Activated naive CD8-positive, alpha-beta T cell treated with anti-CD3 and anti-CD28 coated beads, Interleukin-2, amount 50 U/mL, for 16 hours (primary cell): ENCODE results near the gene FSD1.

Experiments used
- DNase-seq: peaks from one replicate; pipeline ENCODE4 v3.0.0-alpha.2; 2020; ENCODE audit warnings: low read depth, low spot score

FSD1 gene

DNA sequence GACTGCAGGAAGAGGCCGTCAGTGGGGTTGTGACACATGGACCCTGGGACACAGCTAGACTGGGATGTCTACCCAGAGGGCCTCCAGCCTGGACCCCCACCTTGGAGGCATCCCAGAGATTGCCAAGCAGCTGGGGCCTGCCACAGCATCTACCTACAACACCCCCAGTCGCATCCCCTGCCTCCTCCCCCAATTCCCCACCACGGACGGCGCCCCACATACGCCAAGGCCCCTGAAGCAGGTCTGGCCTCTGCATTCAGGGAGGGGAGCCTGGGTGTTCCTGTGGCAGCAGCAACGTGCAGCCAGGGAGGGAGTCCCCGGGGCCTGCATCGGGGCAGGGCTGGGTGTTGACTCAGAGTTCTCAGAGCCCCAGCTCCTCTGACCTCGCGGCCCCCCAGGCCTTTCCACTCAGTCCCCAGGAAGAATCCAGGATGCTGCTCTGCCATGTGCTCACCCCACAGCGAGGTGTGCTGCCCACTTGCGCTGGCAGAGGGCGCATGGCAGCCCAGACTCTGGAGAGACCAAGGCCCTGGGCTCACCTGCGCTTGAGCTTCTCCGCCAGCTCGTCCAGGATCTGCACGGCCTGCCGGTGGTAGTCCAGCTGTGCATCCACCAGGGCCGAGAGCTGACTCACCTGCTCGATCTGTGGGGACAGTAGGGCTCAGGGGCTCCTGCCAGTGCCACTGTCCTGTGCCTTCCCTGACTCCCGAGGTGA is 58.6 kb downstream of the FSD1 start:
- no peak for DNase-seq

DNA sequence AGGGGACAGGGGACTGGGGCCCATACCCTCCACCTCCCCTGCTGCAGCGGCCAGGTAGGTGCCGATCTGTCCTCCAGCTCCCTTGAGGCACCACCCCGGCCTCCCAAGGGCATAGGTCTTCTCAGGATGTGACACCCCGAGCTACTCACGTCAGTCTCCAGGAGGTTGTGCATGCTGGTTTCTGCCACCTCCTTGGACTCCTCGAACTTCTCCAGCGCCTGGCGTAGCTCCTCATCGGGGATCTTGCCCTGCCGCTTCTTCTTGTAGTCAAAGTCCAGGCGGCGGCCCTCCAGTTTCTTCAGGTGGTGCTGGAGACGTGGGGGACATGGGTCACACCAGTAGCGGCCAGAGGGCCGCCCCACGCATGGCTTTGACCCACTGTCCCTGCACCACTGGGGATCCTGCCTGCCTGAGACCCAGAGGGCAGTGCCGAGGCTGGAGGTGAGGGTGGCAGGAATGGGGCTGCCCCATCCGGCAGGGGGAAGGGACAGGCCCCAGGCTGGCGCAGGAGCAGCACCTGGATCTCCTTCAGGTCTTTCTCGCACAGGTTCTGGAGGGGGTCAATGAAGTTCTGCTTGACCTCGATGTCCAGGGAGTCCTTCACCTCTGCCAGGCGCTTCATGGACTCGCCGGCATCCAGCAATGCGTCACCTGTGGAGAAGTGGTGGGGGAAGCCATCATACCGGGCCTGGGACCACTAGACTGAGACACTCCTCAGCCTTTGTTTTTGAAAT is 59.3 kb downstream of the FSD1 start:
- no peak for DNase-seq

DNA sequence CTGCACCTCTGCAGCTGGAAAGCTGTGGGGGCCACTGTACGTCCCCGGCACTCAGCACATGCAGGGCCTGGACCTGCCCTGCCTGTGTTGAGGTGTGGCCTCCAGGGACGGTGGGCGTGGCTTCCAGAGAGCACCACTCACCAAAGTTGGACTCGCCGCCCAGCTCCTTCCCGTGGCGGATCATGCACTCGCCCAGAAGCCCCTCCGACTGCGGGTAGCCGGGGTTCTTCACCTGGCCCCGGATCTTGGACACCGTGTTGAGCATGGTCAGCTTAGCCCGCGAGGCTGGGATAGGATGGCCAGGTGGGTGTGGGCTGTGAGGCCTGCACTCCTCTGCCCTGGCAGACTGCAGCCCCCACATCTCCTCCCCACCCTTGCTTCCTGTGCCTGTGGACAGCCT is 60.9 kb downstream of the FSD1 start:
- no peak for DNase-seq

DNA sequence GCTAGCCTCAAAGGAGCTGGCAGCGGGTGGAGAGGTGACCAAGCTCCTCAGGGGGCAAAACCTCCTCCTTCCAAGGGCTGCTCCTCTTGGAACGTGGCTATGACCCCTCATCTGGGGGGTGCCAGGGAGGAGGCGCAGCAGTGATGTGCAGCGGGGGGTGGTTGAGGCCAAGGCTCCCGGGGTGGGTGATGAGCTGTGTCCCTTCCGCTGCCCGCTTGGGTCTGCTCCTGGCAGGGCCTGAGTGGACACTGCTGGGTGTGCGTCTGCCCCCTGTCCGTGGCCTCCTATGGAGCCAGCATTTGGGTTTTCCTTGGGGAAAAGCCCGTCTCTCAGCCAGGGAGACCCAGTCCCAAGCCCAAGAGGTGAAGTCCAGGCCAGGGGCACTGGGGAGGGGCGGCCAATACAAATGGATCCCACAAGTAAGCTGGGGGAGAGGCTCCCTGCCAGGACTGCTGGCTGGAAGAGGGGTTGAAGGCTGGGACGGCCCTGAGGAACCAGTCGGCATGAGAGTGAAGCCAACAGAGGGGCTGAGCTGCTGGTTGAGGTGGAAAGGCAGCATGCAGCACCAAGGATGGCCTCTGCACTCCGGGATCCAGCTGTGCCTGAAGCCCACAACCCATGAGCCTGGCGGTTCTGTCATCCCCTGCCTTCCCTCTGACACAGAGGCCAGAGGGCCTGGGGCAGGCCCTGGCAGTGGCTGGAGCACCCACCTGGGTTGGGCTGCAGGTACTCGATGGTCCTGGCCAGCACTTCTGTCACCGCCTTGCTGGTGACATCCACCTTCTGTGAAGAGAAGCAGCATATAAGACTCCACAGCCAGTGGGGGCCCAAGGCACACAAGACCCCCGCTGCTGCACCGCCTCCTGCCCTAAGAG is 61.6 kb downstream of the FSD1 start:
- no peak for DNase-seq

DNA sequence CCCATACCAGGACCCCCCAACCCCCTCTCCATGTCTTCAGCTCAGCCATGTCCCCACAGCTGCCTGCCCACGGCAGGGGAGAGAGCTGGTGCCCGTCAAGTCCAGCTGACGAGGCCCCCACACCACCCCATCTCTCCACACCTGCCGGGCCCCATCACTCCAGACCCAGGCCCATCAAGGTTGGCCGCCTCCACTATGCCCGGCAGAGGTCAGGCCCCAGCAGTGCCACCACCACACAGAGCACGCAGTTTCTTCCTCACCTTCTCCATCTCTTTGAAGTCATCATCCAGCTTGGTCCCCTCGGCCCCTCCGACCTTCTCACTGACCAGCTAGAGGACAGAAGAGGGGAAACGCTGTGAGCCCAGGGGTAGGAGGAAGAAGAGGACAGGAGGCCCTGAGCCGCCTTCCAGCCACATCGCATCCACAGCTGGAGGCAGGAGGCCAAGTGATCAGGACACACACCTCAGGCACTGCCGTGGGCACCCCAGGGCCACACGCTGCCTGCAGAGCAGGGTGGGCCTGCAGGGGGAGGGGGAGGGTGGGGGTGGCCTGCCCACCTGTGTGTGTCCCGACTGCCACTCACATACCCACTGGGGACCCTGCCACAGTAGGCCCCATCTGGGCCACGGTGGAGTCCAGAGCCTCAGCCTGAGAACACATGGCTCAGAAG is 62.4 kb downstream of the FSD1 start:
- no peak for DNase-seq

DNA sequence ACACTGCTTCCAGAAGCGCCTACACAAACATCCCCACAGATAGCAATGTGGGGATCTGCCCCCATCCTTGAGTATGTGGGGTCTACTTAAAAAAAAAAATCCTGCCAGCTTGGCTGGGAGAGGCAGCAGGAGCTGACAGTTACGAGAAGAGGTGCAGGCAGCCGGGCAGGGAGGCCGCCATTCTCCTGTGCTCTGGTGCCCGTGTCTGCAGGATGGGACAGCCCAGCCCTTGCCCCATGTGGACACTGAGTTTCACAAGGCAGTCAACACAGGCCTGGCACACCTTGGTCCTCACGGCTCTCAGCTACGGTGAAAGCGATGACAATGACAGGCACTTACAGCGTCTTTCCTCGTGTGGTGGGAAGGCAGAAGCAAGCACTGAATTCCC is 62.9 kb downstream of the FSD1 start:
- no peak for DNase-seq

DNA sequence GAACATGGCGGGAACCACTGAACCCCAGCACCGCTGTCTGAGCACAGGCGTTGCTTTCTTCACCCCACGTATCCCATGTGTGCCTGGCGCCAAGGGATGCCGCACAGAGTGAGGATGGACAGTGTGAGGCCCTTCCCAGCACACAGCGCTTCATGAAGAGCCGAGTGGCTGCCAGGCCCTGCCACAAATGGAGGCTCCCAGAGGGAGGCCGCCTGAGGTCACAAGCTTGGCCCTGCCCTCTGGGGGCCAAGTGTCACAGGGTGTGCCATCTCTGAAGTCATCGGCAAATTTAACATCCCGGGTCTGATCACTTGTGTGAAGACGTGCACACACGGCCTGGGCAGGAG is 63.4 kb downstream of the FSD1 start:
- DNase-seq = no peak

DNA sequence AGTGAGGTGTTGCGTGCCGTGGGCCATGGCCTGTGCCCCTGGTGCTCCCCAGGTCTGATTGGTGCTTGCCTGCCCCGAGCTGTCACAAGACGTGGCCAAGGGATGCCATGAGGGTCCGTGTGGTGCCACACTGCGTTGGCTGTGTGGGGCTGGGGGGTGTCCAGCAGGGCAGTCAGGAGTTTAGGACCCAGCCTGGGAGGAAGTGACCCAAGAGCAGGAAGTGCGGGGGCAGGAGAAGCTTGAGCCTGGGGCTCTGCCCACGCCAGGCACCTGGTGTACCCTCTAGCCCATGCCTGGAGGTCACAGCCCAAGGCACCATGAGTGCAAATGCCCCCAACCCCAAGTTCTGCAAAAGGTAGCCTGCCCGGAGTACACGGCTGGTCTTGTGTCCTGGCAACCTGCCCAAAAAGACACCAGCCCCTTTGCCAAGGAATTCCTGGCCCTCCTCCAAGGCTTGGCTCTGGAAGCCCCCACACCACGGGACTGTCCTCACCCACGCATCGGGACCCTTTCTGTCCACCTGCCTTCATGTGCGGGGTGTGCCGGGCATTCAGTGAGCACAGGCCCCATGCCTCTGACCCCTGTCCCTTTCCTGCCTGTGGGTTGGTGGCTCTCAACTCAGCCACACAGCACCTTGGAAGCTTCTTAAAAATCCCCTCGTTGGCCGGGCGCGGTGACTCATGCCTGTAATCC is 63.9 kb downstream of the FSD1 start:
- DNase-seq = no peak

DNA sequence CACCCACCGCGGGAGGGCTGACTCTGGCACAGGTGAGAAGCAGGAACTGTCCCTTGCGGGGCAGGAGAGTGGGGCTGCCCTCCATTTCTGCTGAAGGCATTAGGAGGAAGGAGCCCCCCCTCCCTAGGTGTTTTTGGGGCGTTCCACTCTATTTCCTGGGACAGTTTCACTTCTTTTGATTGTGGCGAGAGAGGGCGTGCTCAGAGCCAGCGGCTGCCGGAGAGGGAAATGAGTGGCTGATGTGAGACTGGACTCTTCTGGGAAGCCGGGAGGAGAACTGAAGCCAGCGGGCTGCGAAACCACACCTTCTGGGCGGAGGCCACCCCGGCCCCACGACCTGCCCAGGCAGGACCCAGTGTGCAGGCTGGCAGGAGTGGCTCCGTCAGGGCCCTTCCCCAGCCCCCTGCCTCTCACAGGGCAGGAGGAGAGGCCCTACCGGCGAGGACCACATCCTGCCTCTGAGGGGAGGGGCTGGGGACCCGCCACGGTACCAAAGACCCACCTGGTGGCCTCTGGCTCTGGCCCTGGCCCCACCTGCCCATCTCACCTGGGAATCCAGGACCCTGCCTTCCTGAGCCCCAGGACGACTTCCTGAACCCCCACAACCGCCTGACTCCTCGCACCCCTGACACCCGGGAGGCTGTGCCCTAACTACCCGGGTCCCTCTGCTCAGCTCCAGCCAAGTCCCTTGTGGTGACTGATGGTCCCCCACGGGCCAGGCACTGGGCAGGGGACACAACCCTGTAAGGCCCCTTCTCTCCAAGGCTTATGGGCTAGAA is 64.9 kb downstream of the FSD1 start:
- peak; percentile 17 for DNase-seq

DNA sequence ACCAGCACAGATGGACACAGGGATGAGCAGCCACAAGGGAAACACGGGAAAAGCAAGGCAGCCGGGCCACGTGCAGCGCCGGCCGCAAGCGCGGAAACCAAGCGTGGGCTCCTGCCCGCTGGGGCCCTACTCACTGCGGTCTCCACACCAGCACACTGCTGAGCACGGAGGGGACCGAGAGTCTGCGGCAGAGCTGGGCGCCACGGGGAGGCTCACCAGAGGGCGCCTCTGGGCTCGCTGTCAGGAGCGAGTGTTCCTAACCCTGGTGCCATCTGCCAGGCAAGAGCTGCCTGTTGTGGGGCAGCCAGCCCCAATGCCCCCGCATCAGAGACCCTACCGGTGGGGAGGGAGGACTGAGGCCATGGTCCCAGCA is 65.5 kb downstream of the FSD1 start:
- peak; percentile 43 for DNase-seq

DNA sequence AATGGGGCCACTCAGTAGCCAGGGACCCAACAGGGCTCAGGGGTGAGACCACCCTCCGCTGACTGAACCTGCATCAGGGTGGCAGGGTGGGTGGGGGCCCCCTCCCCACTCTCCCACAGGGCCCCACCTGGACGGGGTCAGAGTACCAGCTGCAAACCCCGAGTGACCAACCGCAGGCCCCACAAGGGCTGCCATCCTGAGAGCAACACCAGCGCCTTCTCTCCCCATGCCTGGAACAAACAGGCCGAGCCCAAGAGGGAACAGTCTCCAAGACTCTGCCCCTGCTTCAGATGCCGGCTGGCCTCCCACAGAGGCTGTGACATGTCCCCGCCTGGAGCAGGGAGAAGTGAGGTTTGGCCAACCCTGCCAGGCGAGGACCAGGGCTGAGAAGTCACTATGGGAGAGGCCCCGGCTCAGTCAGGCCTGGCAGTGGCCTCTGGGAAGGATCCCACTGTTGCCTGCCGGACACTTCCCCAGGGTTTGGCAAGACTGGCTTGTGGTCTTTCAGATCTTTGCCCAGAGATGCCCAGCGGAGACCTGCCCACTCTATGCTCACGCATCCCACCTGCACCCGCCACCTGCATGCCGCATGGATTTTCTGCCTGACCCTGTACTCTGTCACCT is 66.1 kb downstream of the FSD1 start:
- DNase-seq = no peak

DNA sequence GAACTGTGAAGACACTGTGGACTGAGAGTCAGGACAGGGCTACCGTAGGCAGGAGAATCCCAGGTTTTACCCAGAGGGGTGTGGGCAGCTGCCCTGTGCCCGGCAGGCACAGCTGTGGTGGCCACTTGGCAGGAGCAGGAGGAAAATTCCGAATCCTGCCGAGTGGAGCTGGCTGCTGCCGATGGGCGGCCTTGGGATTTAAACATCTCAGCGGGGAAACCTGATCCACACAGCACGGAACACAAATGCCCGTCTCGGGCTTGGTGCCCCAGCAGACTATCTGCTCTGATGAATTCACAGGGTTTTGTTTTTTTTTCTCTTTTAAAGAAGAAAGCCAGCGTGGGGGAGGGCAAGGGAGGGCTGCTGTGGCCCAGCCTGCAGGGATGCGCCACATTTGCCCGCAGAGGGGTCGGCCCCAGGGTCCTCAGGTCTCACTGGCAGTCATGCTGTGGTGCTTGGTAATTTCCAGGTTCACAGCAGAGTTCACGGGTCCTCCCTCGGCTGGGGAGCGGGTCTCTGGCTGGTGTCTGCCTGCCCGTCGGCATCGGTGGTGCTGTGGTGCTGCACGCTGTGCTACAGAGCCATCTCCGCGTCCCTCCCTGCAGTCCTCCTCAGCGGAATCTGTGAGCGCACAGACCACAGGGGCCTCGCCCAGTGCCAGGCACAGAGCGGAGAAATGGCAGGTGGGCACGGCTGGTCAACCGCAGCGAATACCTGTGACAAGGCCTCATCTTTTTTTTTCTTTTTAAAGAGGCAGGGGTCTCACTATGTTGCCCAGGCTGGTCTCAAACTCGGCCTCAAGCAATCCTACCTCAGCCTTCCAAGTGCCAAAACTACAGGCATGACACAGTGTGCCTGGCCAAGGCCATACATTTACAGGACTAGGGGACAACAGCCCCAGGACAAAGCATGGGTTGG is 67.1 kb downstream of the FSD1 start:
- DNase-seq = no peak

DNA sequence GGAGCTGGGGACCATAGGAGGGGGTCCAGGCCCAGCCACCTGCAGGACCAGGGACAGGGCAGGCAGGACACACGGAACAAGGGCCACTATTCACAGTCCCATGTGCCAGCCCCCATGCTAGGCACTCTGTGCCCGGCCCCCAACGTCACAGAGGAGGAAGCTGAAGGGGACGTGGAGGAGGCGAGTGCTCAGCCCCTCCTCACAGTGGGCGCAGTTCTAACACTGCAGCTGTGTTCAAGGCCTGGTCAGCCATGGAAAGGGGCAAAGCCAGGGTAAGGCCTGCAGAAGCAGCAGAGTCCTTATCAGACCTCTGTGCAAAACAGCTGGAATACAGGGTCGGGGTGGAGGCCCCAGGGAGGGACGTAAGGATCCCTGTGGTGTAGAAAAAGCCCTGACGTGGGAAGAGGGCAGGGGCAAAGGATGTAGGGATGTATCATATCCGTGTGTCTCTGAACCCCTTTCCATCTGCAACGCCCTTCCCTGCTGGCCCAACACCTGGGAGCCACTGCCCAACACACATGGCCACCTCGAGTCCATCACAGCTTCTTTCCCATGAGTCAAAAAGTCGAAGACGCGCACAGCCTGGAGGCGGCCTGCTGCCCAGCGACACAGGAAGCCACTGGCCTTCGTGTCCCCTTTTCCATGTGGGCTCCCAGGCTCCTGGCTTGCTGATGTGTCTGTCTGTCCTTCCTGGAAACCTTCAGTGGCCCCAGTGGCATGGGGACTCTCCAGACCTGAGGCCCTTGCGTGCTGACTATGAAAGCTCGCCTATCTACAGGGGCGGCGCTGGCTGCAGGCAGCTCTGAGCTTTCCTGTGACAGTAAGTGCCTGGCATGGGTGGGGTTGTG is 68.0 kb downstream of the FSD1 start:
- no peak for DNase-seq

DNA sequence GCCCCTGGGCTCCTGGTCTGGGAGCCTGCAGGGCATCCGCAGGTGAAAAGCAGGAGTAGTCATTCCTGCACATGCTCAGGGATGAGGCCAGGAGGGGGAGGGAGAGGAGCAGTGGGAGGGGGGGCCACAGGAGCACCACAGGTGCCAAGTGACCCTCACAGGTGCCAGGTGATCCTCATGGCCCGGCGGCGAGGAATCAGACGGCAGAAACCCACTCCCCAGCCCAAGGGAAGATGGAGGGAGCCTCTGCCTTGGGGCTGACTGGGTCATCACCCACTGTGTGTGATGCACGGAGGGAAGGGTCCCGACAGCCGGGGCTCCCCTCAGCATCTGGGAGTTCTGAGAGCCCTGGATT is 68.6 kb downstream of the FSD1 start:
- no peak for DNase-seq
